ENCODE data around the gene ZNF32.

DNA sequence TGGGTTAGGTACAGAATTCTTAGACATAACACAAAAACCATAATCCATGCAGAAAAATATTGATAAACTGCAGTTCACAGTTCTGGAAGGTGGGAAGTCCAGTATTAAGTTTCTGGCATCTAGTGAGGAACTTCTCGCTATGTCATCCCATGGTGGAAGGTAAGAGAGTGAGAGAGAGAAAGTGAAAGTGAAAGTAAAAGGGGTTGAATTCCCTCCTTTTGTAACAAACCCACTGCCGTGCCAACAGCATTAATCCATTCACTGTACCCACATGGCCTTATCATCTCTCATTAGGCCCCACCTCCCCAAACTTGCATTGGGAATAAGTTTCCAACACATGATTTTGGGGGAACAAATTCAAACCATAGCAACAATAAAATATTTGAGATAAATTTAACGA, 25.3 kb downstream of the ZNF32 start:
- TF ChIP-seq EZH2 (IDR thresholded peaks at IDR 0.05; ENCODE audit: borderline replicate concordance, low read length): no peak
- TF ChIP-seq CTCF (conservative IDR thresholded peaks at IDR 0.05 in 1 of 2, IDR thresholded peaks at IDR 0.05 in 1 of 2; ENCODE audit: extremely low read depth in 1 of 2, insufficient read depth in 1 of 2, low read depth in 1 of 2, low read length in 2 of 2): no peak

Data from mammary epithelial cell (primary cell).